Mesodermal cell (in vitro differentiated cells): Measurements from ENCODE around the gene MT1B.
"Not testable (repeated sequence)": the region's sequence is repeated elsewhere in the genome, so short reads cannot be mapped to it uniquely, and the experiment has no call there.

Experiments used
- H3K27ac ChIP-seq: 2 replicates; pipeline ENCODE4 v1.7.0; 2013; ENCODE audit warnings: mild to moderate bottlenecking, low read depth, low read length, moderate library complexity; ENCODE audit not compliant: severe bottlenecking
- H3K36me3 ChIP-seq: 2 replicates; pipeline ENCODE4 v1.7.1; 2013; ENCODE audit warnings: mild to moderate bottlenecking, low read length, moderate library complexity; ENCODE audit not compliant: control insufficient read depth, insufficient read depth
- H3K4me1 ChIP-seq: one replicate; pipeline ENCODE4 v1.7.1; 2013; ENCODE audit warnings: mild to moderate bottlenecking, low read length; ENCODE audit not compliant: insufficient read depth, control insufficient read depth, poor library complexity, severe bottlenecking
- H3K4me3 ChIP-seq: 2 replicates; pipeline ENCODE4 v1.7.0; 2013; ENCODE audit warnings: low read length, control low read depth, mild to moderate bottlenecking; ENCODE audit not compliant: insufficient read depth, poor library complexity, severe bottlenecking; ENCODE audit errors: extremely low read depth
- H3K9me3 ChIP-seq: 2 replicates; pipeline ENCODE4 v1.7.1; 2013; ENCODE audit warnings: mild to moderate bottlenecking, low read length, moderate library complexity; ENCODE audit not compliant: control insufficient read depth
- WGBS, 2 experiments: methylation state at CpG; one replicate each; pipeline ENCODE4 v1.1.5; 2013; ENCODE audit warnings: missing lambda C conversion rate in 2 of 2; ENCODE audit not compliant: insufficient coverage in 2 of 2; 5-methylcytosine and 5-hydroxymethylcytosine counted together

MT1B gene

DNA sequence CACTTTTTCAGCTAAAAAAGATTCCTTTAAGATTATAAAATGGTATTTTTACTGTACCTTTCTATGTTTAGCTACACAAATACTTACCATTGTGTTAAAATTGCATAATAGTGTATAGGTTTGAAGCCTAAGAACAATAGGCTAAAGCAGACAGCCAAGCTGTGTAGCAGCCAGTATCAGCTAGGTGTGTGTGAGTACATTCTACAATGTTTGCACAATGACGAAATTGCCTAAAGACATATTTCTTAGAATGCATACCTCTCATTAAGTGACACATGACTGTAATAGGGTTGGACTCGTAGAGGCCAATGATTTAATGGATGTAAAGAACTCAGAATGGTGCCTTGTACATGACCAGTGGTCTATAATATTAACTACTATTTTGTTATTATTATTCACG lies 1.9 kb upstream of the MT1B start:
- no CpG with 5 or more reads among the region's 3 CpGs for WGBS, 2 experiments
- Histone ChIP-seq H3K9me3 (no peaks in the 10 kb centered on the region), H3K4me1 (no peaks in the 10 kb centered on the region), H3K36me3 (no peaks in the 10 kb centered on the region), H3K27ac (no peak overlapping the region), H3K4me3 (no peak overlapping the region)

DNA sequence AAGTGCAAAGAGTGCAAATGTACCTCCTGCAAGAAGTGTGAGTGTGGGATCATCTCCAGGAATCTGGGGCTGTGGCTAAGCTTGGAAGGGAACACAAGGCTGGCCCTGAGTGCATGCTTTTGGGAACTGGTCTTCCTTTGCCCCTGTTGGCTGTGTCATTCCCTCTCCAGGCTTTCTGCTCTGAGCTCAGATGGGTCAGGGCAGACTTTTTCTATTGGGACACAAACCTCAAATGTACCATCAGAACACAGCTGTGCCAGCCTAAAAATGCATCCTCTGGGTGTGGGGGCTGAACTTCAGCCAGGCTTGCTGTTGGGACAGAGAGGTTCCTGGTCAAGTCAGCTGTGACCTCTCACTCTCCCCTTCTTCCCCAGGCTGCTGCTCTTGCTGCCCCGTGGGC lies 914 bp downstream of the MT1B start:
- H3K36me3 ChIP-seq = no peaks in the 10 kb centered on the region
- no peak overlapping the region for H3K4me3 ChIP-seq
- WGBS, 2 experiments = 80 to 83% methylated on average over 1 of the region's 1 CpG
- no peaks in the 10 kb centered on the region for H3K9me3 ChIP-seq
- no peak overlapping the region for H3K27ac ChIP-seq
- no peaks in the 10 kb centered on the region for H3K4me1 ChIP-seq

DNA sequence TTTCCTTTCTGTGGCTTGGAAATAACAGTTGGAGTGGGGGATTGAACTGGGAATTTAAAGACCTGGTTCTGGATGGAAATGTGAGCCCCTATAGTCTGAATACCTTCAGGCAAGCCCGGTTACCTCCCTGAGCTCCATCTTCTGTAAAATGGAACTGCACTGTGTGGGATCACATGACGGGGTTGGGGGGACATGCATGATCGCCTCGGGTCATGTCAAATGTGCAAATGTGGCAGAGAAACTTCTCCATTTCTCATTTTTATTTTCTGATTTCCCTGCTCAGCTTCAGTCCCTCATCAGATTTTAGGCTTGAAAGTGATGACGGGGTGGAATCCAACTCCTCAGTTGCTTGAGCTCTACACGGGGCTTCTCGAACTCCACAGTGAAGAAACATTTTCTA lies 1.5 kb downstream of the MT1B start:
- no peaks in the 10 kb centered on the region for H3K4me1 ChIP-seq
- no peak overlapping the region for H3K4me3 ChIP-seq
- H3K9me3 ChIP-seq = no peaks in the 10 kb centered on the region
- 97 to 100% methylated on average over 5 of the region's 7 CpGs for WGBS, 2 experiments
- H3K36me3 ChIP-seq = no peaks in the 10 kb centered on the region
- H3K27ac ChIP-seq = no peak overlapping the region

DNA sequence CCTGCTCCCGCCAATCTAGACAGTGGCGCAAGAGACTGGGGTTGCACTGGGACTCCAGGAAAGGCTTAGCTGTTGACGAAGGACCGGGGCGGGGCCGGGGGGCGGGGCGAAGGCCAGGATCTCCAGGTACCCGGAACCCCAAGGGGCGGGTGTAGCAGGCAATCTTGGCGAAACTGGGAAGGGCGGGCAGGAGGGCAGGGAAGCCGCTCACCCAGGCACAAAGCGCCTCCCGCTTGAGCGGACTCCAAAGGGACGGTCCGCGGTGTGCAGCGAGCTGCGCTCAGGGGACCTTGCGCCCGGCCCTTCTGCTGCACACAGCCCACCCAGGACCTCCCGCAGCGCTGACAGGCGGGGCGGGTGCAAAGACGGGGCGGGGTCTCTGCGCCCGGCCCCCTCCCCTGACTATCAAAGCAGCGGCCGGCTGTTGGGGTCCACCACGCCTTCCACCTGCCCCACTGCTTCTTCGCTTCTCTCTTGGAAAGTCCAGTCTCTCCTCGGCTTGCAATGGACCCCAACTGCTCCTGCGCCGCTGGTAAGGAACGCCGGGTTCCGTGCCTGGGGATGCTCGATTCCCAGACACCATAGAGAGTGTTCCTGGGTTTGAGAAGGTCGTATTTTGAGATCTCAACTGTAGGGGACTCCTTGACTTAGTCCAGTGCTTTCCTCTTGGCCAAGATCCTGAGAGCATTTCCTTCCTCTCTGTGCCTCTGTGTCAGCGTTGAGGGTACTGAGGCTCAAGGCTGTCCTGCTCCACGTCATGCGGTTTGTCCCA lies 6.1 kb downstream of the MT1B start, which contains the start of gene MT1F:
Gene MT1F, plus strand, starts transcription at position 405 of the 772 bp plus-strand sequence. Its CDS starts 100 bp downstream, at position 505.
- 3 to 4% methylated on average over 45 to 46 of the region's 46 CpGs for WGBS, 2 experiments
- Histone ChIP-seq H3K27ac (no peak within 1 kb of the TSS), H3K4me1 (no peaks in the 10 kb centered on the region)

DNA sequence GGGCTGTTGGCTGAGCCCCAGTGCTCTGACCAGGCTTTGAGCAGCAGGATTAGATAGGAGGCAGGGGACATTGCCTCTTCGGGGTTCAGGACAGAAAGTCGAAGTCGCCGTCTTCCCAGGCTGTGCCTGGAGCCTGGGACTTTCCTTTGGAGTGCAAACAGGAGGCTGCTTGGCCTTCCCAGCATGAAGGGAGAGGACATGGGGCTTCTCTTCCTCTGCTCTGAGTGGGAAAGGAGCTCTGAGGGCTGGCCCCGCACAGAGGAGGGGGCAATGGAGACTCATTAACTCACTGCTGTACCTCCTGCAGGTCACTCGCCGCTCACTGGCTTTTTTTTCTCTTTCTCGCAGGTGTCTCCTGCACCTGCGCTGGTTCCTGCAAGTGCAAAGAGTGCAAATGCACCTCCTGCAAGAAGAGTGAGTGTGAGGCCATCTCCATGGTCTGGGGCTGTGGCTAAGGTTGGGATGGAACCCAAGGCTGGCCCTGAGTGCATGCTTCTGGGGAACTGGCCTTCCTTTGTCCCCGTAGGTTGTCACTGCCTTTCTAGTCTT lies 6.7 kb downstream of the MT1B start:
- H3K4me1 ChIP-seq = no peaks in the 10 kb centered on the region
- no peaks in the 10 kb centered on the region for H3K9me3 ChIP-seq
- WGBS, 2 experiments = 25 to 36% methylated on average over 8 to 9 of the region's 10 CpGs
- H3K27ac ChIP-seq = no peak overlapping the region
- H3K4me3 ChIP-seq = no peak overlapping the region
- H3K36me3 ChIP-seq = no peaks in the 10 kb centered on the region

More for the DNA sequence above, 6.1 kb downstream of the MT1B start, which contains the start of gene MT1F:
- no peaks in the 10 kb centered on the region for H3K9me3 ChIP-seq
- H3K4me3 ChIP-seq = peak within 1 kb of the TSS; percentile 39
- no peaks in the 10 kb centered on the region for H3K36me3 ChIP-seq

DNA sequence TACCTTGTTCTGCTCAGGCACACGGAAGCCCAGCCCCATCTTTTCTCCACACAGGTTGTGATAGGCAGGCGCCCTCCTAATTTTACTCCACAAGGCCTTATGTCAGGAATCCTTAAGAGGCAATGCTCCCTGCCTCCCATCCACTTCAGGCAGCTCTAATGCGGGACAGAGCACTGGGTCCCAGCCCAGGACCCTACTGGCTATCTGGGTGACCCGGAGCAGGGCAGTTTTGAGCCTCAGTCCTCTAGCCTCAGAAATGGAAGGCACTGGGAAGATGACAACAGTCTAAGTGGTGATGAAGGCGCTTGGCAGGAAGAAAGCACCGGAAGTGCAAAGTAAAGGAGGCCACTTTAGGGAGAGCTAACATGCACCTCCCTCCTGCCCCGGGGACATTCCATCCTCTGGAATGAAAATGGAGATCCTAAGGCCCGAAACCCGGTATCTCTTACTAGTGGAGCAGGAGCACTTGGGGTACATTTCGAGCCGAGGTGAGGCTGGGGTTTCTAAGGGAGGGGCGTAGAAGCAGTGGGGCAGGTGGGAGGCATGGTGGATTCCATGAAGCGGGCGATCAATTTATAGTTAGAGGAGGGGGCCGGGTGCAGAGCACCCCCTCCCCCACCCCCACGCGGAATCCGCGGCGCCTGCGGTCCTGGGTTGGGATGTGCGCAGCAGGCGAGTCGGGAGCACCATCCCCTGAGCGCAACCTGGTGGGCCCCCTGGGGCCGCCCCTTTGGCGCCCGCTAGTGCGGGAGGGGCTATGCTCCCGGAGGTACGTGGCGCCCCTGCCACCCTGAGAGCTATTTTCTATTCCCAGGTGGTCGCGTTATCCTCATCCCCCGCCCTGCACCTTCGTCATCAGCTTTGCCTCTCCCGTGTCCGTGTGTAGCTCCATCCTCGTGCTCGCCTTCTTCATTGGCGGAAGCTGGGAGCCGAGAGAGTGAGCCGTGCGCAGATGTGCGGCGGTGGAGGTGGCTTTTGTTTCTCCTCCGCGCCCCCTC lies 11.0 kb downstream of the MT1B start:
- H3K4me1 ChIP-seq = no peaks in the 10 kb centered on the region
- no peak overlapping the region for H3K4me3 ChIP-seq
- no peak overlapping the region for H3K27ac ChIP-seq
- WGBS, 2 experiments = 16 to 17% methylated on average over 34 to 44 of the region's 48 CpGs
- H3K9me3 ChIP-seq = no peaks in the 10 kb centered on the region
- no peaks in the 10 kb centered on the region for H3K36me3 ChIP-seq

DNA sequence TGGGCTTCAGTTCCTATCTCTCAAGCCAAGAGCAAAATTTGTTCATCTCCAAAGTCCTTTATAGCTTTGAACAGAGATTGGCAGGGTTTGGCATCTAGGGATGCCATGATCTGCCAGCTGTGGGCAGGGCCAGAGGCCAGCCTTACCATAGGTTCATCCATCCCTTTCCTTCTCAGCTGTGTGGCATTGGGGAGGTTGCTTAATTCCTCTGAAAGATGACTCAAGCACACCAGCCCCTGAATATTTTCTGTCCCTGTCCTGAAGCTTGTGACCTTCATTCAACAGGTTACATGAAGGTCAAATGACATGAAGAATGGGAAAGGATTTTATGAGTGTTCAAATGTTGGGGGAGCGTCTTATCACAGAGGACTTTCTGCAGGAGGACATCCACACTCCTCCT lies 12.8 kb downstream of the MT1B start:
- H3K4me1 ChIP-seq = no peaks in the 10 kb centered on the region
- H3K4me3 ChIP-seq = no peak overlapping the region
- no peaks in the 10 kb centered on the region for H3K9me3 ChIP-seq
- no CpG with 5 or more reads among the region's 1 CpG for WGBS, 2 experiments
- H3K36me3 ChIP-seq = no peaks in the 10 kb centered on the region
- no peak overlapping the region for H3K27ac ChIP-seq

DNA sequence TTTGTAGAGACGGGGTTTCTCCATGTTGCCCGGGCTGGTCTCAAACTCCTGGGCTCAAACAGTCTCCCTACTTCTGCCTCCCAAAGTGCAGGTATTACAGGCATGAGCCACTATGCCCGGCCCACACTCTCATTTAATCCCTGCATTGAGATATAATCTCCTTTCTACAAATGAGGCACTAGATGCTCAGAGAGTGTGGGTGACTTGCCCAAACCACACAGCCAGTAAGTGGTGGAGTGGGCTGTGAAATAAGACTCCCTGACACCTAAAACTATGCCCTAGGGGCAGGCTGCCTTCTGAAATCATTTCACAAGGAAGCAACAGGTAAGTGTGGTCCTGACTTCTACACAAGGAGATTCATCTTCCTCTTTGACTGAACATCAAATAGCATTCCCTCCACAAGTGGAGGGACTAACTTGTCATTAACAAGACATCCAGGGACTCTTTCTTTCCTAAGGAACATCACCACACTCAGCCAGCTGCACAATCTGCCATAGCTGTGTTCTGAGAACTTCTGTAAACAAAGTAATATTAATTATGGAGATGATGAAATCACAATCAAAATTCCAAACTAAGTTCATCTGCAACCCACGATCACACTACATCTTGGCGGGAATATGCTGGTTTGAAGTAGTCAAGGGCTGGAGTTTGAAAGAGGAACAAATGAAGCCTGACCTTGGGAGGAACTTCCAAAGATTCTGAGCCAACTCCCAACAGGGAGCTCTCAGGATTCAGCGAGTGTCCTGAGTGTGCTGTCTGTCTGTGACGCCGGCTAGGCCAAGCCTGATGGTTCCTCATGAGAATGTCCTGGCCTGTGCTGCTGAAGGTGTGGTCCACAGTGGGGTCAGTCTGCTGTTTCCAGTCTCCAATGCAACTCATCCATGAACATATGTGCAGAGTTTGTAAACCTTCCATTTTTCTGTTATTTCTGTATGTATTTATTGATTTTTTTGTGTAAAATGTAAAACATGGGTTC lies 13.9 kb downstream of the MT1B start:
- H3K4me1 ChIP-seq, H3K4me3 ChIP-seq, H3K9me3 ChIP-seq, H3K27ac ChIP-seq, H3K36me3 ChIP-seq: not testable (repeated sequence)
- WGBS, 2 experiments = 68% methylated on average over 5 to 6 of the region's 8 CpGs

DNA sequence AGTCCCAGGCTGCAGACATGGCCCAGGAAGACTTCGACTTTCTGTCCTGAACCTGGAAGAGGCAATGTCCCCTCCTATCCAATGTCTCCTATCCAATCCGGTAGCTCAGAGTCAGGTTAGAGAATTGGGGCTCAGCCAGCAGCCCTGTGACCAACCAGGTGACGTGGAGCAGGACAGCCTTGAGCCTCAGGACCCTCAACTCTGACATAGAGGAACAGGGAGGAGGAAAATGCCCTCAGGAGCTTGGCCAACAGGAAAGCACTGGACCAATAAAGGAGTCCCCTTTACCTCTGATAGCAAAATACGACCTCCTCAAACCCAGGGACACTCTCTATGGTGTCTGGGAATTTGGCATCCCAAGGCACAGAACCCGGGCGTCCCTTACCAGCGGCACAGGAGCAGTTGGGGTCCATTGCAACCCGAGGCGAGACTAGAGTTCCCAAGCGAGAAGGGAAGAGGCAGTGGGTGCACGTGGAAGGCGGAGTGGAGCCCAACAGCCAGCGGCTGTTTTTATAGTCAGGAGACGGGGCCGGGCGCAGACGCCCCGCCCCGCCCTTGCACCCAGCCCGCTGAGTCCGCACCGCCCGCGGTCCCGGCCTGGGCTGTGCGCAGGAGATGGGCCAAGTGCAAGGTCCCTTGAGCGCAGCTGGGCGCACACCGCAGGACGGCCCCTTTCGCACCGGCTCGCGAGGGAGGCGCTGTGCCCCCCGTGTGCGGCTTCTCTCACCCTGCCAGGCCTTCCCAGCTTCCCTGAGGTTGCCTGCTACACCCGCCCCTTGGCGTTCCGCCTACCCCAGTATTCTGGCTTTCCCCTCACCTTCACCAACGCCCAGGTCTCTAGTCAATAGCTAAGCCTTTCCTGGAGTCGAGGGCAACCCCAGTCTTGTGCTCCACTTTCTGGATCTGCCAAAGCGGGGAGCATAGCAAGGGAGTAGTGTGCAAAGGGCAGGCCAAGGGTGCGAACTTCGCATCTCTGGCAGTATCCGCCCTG lies 16.2 kb downstream of the MT1B start, which contains the start of gene MT1G:
Gene MT1G, minus strand, starts transcription at position 485 of the 991 bp plus-strand sequence. Its CDS starts 72 bp downstream, at position 413.
- H3K4me1 ChIP-seq = no peaks in the 10 kb centered on the region
- H3K36me3 ChIP-seq = no peaks in the 10 kb centered on the region
- H3K4me3 ChIP-seq = no peak within 1 kb of the TSS
- H3K9me3 ChIP-seq = no peaks in the 10 kb centered on the region
- WGBS, 2 experiments = 15 to 22% methylated on average over 39 to 45 of the region's 46 CpGs
- H3K27ac ChIP-seq = no peak within 1 kb of the TSS
